ENCODE data around the gene PPP1R15B. TPM values are rescaled to one million over a fixed set of nuclear protein-coding genes. Genes with fewer than 3 reads are reported as not detected.

Gene PPP1R15B
- total RNA-seq, 1 experiment from 2014 or later = 52.5 TPM

GRCh38 chr1:204390751-204391466 is 20.7 kb downstream of the PPP1R15B start:
- H3K27me3 ChIP-seq (replicated peaks; ENCODE audit: insufficient read depth, low read depth, low read length, poor library complexity) = no peaks in the 10 kb centered on the region
- no TSS peak for BruUV-seq (replicated peaks)
- no peaks in the 10 kb centered on the region for H3K9me3 ChIP-seq (ENCODE audit: low read depth, low read length, poor library complexity, severe bottlenecking)
- CTCF ChIA-PET = interaction anchor here (1.7 kb wide), 1 partner anchor 8 kb away, joined by 6 read pairs; no protein-coding TSS in a partner anchor
- H3K27ac ChIP-seq (ENCODE audit: low read depth, low read length, poor library complexity, severe bottlenecking) = no peak overlapping the region
- no peaks in the 10 kb centered on the region for H3K36me3 ChIP-seq (ENCODE audit: insufficient read depth, low read length, poor library complexity, severe bottlenecking)
- intact Hi-C loops (cut with micrococcal nuclease; ENCODE audit: unreplicated experiment) = no loop called here
- POLR2A ChIA-PET (ENCODE audit: low non-redundant PET) = no interaction called here
- H3K4me3 ChIP-seq (ENCODE audit: low read depth, low read length, poor library complexity, severe bottlenecking) = no peak overlapping the region
- peaks cover 9% of the 10 kb centered on the region for H3K4me1 ChIP-seq (ENCODE audit: insufficient read depth, low read length, poor library complexity, severe bottlenecking)
- TF ChIP-seq CTCF (conservative IDR thresholded peaks at IDR 0.05; ENCODE audit: low read depth, low read length) = no peak
- TF ChIP-seq EZH2 (IDR thresholded peaks at IDR 0.05; ENCODE audit: borderline replicate concordance, low read depth, low read length, poor library complexity, severe bottlenecking) = no peak
- DNase-seq (ENCODE audit: low spot score) = no peak

GRCh38 chr1:204385727-204386126 is 25.9 kb downstream of the PPP1R15B start:
- Histone ChIP-seq H3K9me3 (ENCODE audit: low read depth, low read length, poor library complexity, severe bottlenecking) (no peaks in the 10 kb centered on the region), H3K4me1 (ENCODE audit: insufficient read depth, low read length, poor library complexity, severe bottlenecking) (peaks cover 6% of the 10 kb centered on the region), H3K27ac (ENCODE audit: low read depth, low read length, poor library complexity, severe bottlenecking) (no peak overlapping the region), H3K27me3 (replicated peaks; ENCODE audit: insufficient read depth, low read depth, low read length, poor library complexity) (peaks cover 2% of the 10 kb centered on the region), H3K4me3 (ENCODE audit: low read depth, low read length, poor library complexity, severe bottlenecking) (no peak overlapping the region), H3K36me3 (ENCODE audit: insufficient read depth, low read length, poor library complexity, severe bottlenecking) (no peaks in the 10 kb centered on the region)
- ChIA-PET CTCF (interaction anchor here (0.6 to 1.2 kb wide), 4 partner anchors 13 to 447 kb away, joined by 3 to 9 read pairs (median 4); no protein-coding TSS in a partner anchor), POLR2A (ENCODE audit: low non-redundant PET) (interaction anchor here (0.6 kb wide), 2 partner anchors 53 to 520 kb away, joined by 3 to 4 read pairs; no protein-coding TSS in a partner anchor)
- no peak for DNase-seq (ENCODE audit: low spot score)
- intact Hi-C loops (cut with micrococcal nuclease; ENCODE audit: unreplicated experiment) = no loop called here
- BruUV-seq (replicated peaks) = no TSS peak
- TF ChIP-seq EZH2 (IDR thresholded peaks at IDR 0.05; ENCODE audit: borderline replicate concordance, low read depth, low read length, poor library complexity, severe bottlenecking) (no peak), CTCF (conservative IDR thresholded peaks at IDR 0.05; ENCODE audit: low read depth, low read length) (no peak)

GRCh38 chr1:204384636-204385352 is 26.8 kb downstream of the PPP1R15B start:
- Histone ChIP-seq H3K9me3 (ENCODE audit: low read depth, low read length, poor library complexity, severe bottlenecking) (no peaks in the 10 kb centered on the region), H3K27me3 (replicated peaks; ENCODE audit: insufficient read depth, low read depth, low read length, poor library complexity) (peaks cover 11% of the 10 kb centered on the region), H3K36me3 (ENCODE audit: insufficient read depth, low read length, poor library complexity, severe bottlenecking) (no peaks in the 10 kb centered on the region), H3K4me3 (ENCODE audit: low read depth, low read length, poor library complexity, severe bottlenecking) (no peak overlapping the region), H3K4me1 (ENCODE audit: insufficient read depth, low read length, poor library complexity, severe bottlenecking) (no peaks in the 10 kb centered on the region), H3K27ac (ENCODE audit: low read depth, low read length, poor library complexity, severe bottlenecking) (no peak overlapping the region)
- no peak for DNase-seq (ENCODE audit: low spot score)
- intact Hi-C loops (cut with micrococcal nuclease; ENCODE audit: unreplicated experiment) = no loop called here
- TF ChIP-seq CTCF (conservative IDR thresholded peaks at IDR 0.05; ENCODE audit: low read depth, low read length) (no peak), EZH2 (IDR thresholded peaks at IDR 0.05; ENCODE audit: borderline replicate concordance, low read depth, low read length, poor library complexity, severe bottlenecking) (no peak)
- no TSS peak for BruUV-seq (replicated peaks)
- ChIA-PET CTCF (interaction anchor here (1.2 kb wide), 1 partner anchor 14 kb away, joined by 4 read pairs; no protein-coding TSS in a partner anchor), POLR2A (ENCODE audit: low non-redundant PET) (no interaction called here)

Data from A673 (cell line).